Neural progenitor cell (in vitro differentiated cells): ENCODE data around the gene C1orf115. TPM values are rescaled to one million over a fixed set of nuclear protein-coding genes. Genes with fewer than 3 reads are reported as not detected.

Source experiments
- DNase-seq: peaks from one replicate; pipeline ENCODE4 v3.0.0-alpha.2; 2016; ENCODE audit warnings: low spot score
- H2AFZ ChIP-seq: fragments of 200-600 bp; sonication (generic); replicated peaks from 2 replicates; pipeline ENCODE4 v1.6.1; 2016; ENCODE audit warnings: antibody characterized with exemption
- H3F3A ChIP-seq: fragments of 200-600 bp; sonication (generic); 2 replicates; pipeline ENCODE4 v1.6.1; 2016; ENCODE audit warnings: antibody characterized with exemption, low read depth
- H3K27ac ChIP-seq: fragments of 200-600 bp; sonication (generic); 2 replicates; pipeline ENCODE4 v1.5.1; 2016; ENCODE audit warnings: mild to moderate bottlenecking
- H3K27me3 ChIP-seq: fragments of 200-600 bp; sonication (generic); 2 replicates; pipeline ENCODE4 v1.6.1; 2016; ENCODE audit warnings: mild to moderate bottlenecking, moderate library complexity
- H3K36me3 ChIP-seq: fragments of 200-600 bp; sonication (generic); 2 replicates; pipeline ENCODE4 v1.5.1; 2016
- H3K4me1 ChIP-seq: fragments of 200-600 bp; sonication (generic); 2 replicates; pipeline ENCODE4 v1.6.1; 2016; ENCODE audit warnings: mixed run types
- H3K4me2 ChIP-seq: fragments of 200-600 bp; sonication (generic); 2 replicates; pipeline ENCODE4 v1.6.1; 2016
- H3K4me3 ChIP-seq: fragments of 200-600 bp; sonication (generic); 2 replicates; pipeline ENCODE4 v1.5.1; 2016
- H3K79me2 ChIP-seq: fragments of 200-600 bp; sonication (generic); 2 replicates; pipeline ENCODE4 v1.6.1; 2016; ENCODE audit warnings: low read depth
- H3K9ac ChIP-seq: fragments of 200-600 bp; sonication (generic); 2 replicates; pipeline ENCODE4 v1.6.1; 2016
- H3K9me3 ChIP-seq: fragments of 200-600 bp; sonication (generic); 2 replicates; pipeline ENCODE4 v1.5.1; 2016; ENCODE audit warnings: low read depth
- H4K20me1 ChIP-seq: fragments of 200-600 bp; sonication (generic); 2 replicates; pipeline ENCODE4 v1.6.1; 2016; ENCODE audit warnings: low read depth
- H3K27ac Mint-ChIP-seq: 3 replicates; pipeline ENCODE4 v1.8.0; 2021; ENCODE audit warnings: mixed read lengths
- H3K27me3 Mint-ChIP-seq: 2 replicates; pipeline ENCODE4 v1.8.0; 2022; ENCODE audit warnings: low read depth, mild to moderate bottlenecking, inconsistent platforms, moderate library complexity, mixed read lengths; ENCODE audit not compliant: insufficient read depth
- H3K36me3 Mint-ChIP-seq: 3 replicates; pipeline ENCODE4 v1.8.0; 2021; ENCODE audit warnings: mixed read lengths
- H3K4me1 Mint-ChIP-seq: 3 replicates; pipeline ENCODE4 v1.8.0; 2021; ENCODE audit warnings: mixed read lengths
- H3K4me3 Mint-ChIP-seq: 3 replicates; pipeline ENCODE4 v1.8.0; 2021; ENCODE audit warnings: mild to moderate bottlenecking, moderate library complexity, mixed read lengths
- H3K9me3 Mint-ChIP-seq: 3 replicates; pipeline ENCODE4 v1.8.0; 2020; ENCODE audit warnings: mixed read lengths
- CTCF ChIP-seq: fragments of 200-600 bp; sonication (generic); IDR thresholded peaks from 2 replicates; pipeline ENCODE4 v1.5.1; 2017; ENCODE audit warnings: antibody characterized with exemption, mild to moderate bottlenecking
- EZH2 ChIP-seq: fragments of 200-600 bp; sonication (generic); IDR thresholded peaks from 2 replicates; pipeline ENCODE4 v1.6.1; 2017; ENCODE audit warnings: antibody characterized with exemption, mild to moderate bottlenecking, moderate library complexity
- EZH2phosphoT487 ChIP-seq: fragments of 200-600 bp; sonication (generic); IDR thresholded peaks from 2 replicates; pipeline ENCODE4 v1.6.1; 2017; ENCODE audit warnings: antibody characterized with exemption
- total RNA-seq: library from RNA; depleted of rRNA; stranded (reverse); fragments of >200 nt; gene quantifications from 2 replicates; pipeline ENCODE4 v1.2.3, GENCODE V29; 2015; ENCODE audit warnings: low replicate concordance

C1orf115 gene
- total RNA-seq, 1 donor from 2014 or later, result 6.2 TPM

GRCh38 chr1:220705782-220706181 is 15.6 kb downstream of the C1orf115 start:
- H3K4me1 ChIP-seq, result peaks cover under 1% of the 10 kb centered on the region
- H3K36me3 ChIP-seq, result no peaks in the 10 kb centered on the region
- peaks cover 5% of the 10 kb centered on the region for H3K9me3 Mint-ChIP-seq
- no peaks in the 10 kb centered on the region for H3K27me3 ChIP-seq
- no peaks in the 10 kb centered on the region for H3K9me3 ChIP-seq
- H3K4me3 ChIP-seq, result no peak overlapping the region
- no peaks in the 10 kb centered on the region for H4K20me1 ChIP-seq
- no peaks in the 10 kb centered on the region for H3K79me2 ChIP-seq
- no peak overlapping the region for H3K4me3 Mint-ChIP-seq
- no peaks in the 10 kb centered on the region for H3K36me3 Mint-ChIP-seq
- peaks cover 3% of the 10 kb centered on the region for H3K27me3 Mint-ChIP-seq
- no peaks in the 10 kb centered on the region for H3F3A ChIP-seq
- H3K9ac ChIP-seq, result no peak overlapping the region
- no peak overlapping the region for H3K27ac ChIP-seq
- DNase-seq, result no peak
- TF ChIP-seq CTCF, result no peak
- no peak for TF ChIP-seq EZH2
- no peak for TF ChIP-seq EZH2phosphoT487
- no peak overlapping the region for H3K27ac Mint-ChIP-seq
- H2AFZ ChIP-seq, result no peak overlapping the region
- no peaks in the 10 kb centered on the region for H3K4me1 Mint-ChIP-seq
- no peak overlapping the region for H3K4me2 ChIP-seq

- H3K27ac Mint-ChIP-seq, result no peak overlapping the region
- no peaks in the 10 kb centered on the region for H3F3A ChIP-seq
- H3K27ac ChIP-seq, result no peak overlapping the region
- no peaks in the 10 kb centered on the region for H3K27me3 ChIP-seq
- DNase-seq, result no peak
- peaks cover 3% of the 10 kb centered on the region for H3K27me3 Mint-ChIP-seq
- no peak overlapping the region for H3K4me2 ChIP-seq
- no peaks in the 10 kb centered on the region for H3K79me2 ChIP-seq
- H3K9me3 Mint-ChIP-seq, result peaks cover 5% of the 10 kb centered on the region
- no peak overlapping the region for H2AFZ ChIP-seq
- no peaks in the 10 kb centered on the region for H3K4me1 ChIP-seq
- H3K36me3 ChIP-seq, result no peaks in the 10 kb centered on the region
- no peak overlapping the region for H3K4me3 Mint-ChIP-seq
- H3K4me1 Mint-ChIP-seq, result no peaks in the 10 kb centered on the region
- no peak overlapping the region for H3K4me3 ChIP-seq
- no peaks in the 10 kb centered on the region for H3K36me3 Mint-ChIP-seq
- H4K20me1 ChIP-seq, result no peaks in the 10 kb centered on the region
- H3K9me3 ChIP-seq, result no peaks in the 10 kb centered on the region
- TF ChIP-seq EZH2 (no peak), CTCF (no peak), EZH2phosphoT487 (no peak)
- no peak overlapping the region for H3K9ac ChIP-seq
These were observed 16.3 kb downstream of the C1orf115 start for GRCh38 chr1:220706480-220706879.

- H3K9ac ChIP-seq, result no peak overlapping the region
- no peak overlapping the region for H3K4me3 ChIP-seq
- H3K36me3 ChIP-seq, result no peaks in the 10 kb centered on the region
- no peak overlapping the region for H2AFZ ChIP-seq
- H3K9me3 ChIP-seq, result no peaks in the 10 kb centered on the region
- Mint-ChIP-seq H3K36me3 (no peaks in the 10 kb centered on the region), H3K27me3 (peaks cover 3% of the 10 kb centered on the region), H3K27ac (no peak overlapping the region), H3K4me1 (no peaks in the 10 kb centered on the region), H3K9me3 (peaks cover 3% of the 10 kb centered on the region), H3K4me3 (no peak overlapping the region)
- H4K20me1 ChIP-seq, result no peaks in the 10 kb centered on the region
- no peaks in the 10 kb centered on the region for H3K79me2 ChIP-seq
- no peaks in the 10 kb centered on the region for H3K4me1 ChIP-seq
- no peak for DNase-seq
- H3F3A ChIP-seq, result no peaks in the 10 kb centered on the region
- TF ChIP-seq CTCF (no peak), EZH2phosphoT487 (no peak), EZH2 (no peak)
- H3K27me3 ChIP-seq, result no peaks in the 10 kb centered on the region
- H3K27ac ChIP-seq, result no peak overlapping the region
- no peak overlapping the region for H3K4me2 ChIP-seq
These were observed 17.0 kb downstream of the C1orf115 start for GRCh38 chr1:220707160-220707559.
